IMR-90 (cell line): ENCODE data around the gene RPS4Y2.

Experiments
- BHLHE40 ChIP-seq: fragments of 150-350 bp; IDR thresholded peaks from 2 replicates; pipeline ENCODE4 v1.6.1; 2016; ENCODE audit warnings: mild to moderate bottlenecking, low read depth, low read length
- TF ChIP-seq, protein P1 (sequence below): conservative IDR thresholded peaks from 2 replicates; pipeline ENCODE4 v1.5.1; 2012; ENCODE audit warnings: mild to moderate bottlenecking, low read depth, low read length, improper control_type of control experiment

DNA sequence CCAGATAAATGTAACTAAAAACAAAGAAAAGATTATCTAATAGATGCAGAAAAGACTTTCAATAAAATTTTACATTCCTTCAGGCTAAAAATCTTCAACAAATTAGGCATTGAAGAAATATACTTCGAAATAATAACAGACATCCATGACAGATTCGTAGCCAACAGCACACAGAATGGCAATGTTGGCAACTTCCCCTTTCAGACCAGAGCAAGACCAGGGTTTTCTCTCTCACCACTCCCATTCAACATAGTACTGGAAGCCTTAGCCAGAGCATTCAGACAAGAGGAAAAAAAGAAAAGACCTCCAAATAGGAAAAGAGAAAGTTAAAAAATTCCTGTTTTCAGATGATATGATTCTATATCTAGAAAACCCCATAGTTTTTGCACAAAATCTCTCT lies 61.2 kb downstream of the RPS4Y2 start:
- TF ChIP-seq, protein P1, sequence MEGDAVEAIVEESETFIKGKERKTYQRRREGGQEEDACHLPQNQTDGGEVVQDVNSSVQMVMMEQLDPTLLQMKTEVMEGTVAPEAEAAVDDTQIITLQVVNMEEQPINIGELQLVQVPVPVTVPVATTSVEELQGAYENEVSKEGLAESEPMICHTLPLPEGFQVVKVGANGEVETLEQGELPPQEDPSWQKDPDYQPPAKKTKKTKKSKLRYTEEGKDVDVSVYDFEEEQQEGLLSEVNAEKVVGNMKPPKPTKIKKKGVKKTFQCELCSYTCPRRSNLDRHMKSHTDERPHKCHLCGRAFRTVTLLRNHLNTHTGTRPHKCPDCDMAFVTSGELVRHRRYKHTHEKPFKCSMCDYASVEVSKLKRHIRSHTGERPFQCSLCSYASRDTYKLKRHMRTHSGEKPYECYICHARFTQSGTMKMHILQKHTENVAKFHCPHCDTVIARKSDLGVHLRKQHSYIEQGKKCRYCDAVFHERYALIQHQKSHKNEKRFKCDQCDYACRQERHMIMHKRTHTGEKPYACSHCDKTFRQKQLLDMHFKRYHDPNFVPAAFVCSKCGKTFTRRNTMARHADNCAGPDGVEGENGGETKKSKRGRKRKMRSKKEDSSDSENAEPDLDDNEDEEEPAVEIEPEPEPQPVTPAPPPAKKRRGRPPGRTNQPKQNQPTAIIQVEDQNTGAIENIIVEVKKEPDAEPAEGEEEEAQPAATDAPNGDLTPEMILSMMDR = no peak
- TF ChIP-seq BHLHE40 = no peak
